ENCODE data around the gene PPFIA4.

PPFIA4 gene

GRCh38 chr1:203054642-203055041, 28.4 kb downstream of the PPFIA4 start:
- Histone ChIP-seq H4K12ac (ENCODE audit: low read depth, low read length) (no peak overlapping the region), H2BK5ac (ENCODE audit: low read depth, low read length, poor library complexity) (no peak overlapping the region), H3K79me1 (ENCODE audit: low read length) (no peaks in the 10 kb centered on the region), H2AFZ (ENCODE audit: insufficient read depth, low read length, poor library complexity) (no peak overlapping the region), H3K9ac (ENCODE audit: low read length) (no peak overlapping the region), H3K14ac (ENCODE audit: low read length) (no peak overlapping the region), H3K79me2 (ENCODE audit: control insufficient read depth, insufficient read depth, low read length, poor library complexity) (no peaks in the 10 kb centered on the region), H3K36me3 (ENCODE audit: control insufficient read depth in 1 of 2, insufficient read depth in 2 of 2, low read length in 2 of 2) (no peaks in the 10 kb centered on the region), H2BK120ac (ENCODE audit: insufficient read depth, low read length, poor library complexity) (no peak overlapping the region), H3K23ac (ENCODE audit: low read length) (no peak overlapping the region), H3K27me3 (ENCODE audit: insufficient read depth, low read length) (no peaks in the 10 kb centered on the region), H3K4me2 (ENCODE audit: low read length) (no peak overlapping the region), H3K27ac (ENCODE audit: low read depth, low read length) (no peak overlapping the region), H2BK12ac (ENCODE audit: low read length) (no peak overlapping the region), H2AK5ac (ENCODE audit: low read length) (no peak overlapping the region), H4K91ac (ENCODE audit: low read depth, low read length) (no peak overlapping the region), H3K9me3 (ENCODE audit: insufficient read depth, low read depth, low read length) (peaks cover 2% of the 10 kb centered on the region), H3K4ac (ENCODE audit: low read depth, low read length) (no peak overlapping the region), H4K8ac (ENCODE audit: low read depth, low read length) (no peak overlapping the region), H3K4me3 (ENCODE audit: low read depth, low read length) (no peak overlapping the region), H3K4me1 (ENCODE audit: control insufficient read depth in 1 of 2, insufficient read depth in 2 of 2, low read length in 2 of 2) (no peaks in the 10 kb centered on the region), H3K18ac (ENCODE audit: low read length) (no peak overlapping the region)
- WGBS (ENCODE audit: extremely low coverage, insufficient coverage, insufficient read length) = no CpG with 5 or more reads among the region's 5 CpGs
- DNase-seq = no peak

DNA sequence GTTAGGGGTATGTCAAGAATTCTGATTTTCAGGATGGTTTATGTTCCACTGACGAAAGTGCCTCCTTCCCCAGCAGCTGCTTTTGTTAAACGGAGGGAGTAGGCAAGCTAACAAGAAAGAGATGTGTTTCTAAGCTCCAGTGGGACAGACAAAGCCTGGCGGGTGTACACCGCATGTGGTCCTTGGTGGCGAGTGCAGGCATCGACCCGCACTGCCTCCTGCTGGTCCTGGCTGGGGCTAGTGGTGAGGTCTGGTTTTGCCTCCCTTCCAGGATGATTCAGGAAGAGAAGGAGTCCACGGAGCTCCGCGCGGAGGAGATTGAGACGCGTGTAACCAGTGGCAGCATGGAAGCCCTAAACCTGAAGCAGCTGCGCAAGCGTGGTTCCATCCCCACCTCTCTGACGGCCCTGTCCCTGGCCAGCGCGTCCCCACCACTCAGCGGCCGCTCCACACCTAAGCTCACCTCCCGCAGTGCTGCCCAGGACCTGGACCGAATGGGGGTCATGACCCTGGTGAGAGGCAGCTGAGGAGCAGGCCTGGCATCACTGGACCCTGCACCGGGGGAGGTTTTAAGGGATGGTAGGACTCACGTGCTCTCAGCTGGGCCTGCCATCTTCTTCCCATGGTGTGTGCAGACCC, 29.0 kb downstream of the PPFIA4 start:
- Histone ChIP-seq H3K4me2 (ENCODE audit: low read length) (no peak overlapping the region), H3K4me3 (ENCODE audit: low read depth, low read length) (no peak overlapping the region), H3K9me3 (ENCODE audit: insufficient read depth, low read depth, low read length) (peaks cover 2% of the 10 kb centered on the region), H3K27ac (ENCODE audit: low read depth, low read length) (no peak overlapping the region), H2BK12ac (ENCODE audit: low read length) (no peak overlapping the region), H4K12ac (ENCODE audit: low read depth, low read length) (no peak overlapping the region), H3K79me2 (ENCODE audit: control insufficient read depth, insufficient read depth, low read length, poor library complexity) (no peaks in the 10 kb centered on the region), H4K91ac (ENCODE audit: low read depth, low read length) (no peak overlapping the region), H3K27me3 (ENCODE audit: insufficient read depth, low read length) (no peaks in the 10 kb centered on the region), H4K8ac (ENCODE audit: low read depth, low read length) (no peak overlapping the region), H2AK5ac (ENCODE audit: low read length) (no peak overlapping the region), H3K36me3 (ENCODE audit: control insufficient read depth in 1 of 2, insufficient read depth in 2 of 2, low read length in 2 of 2) (no peaks in the 10 kb centered on the region), H3K18ac (ENCODE audit: low read length) (no peak overlapping the region), H3K4ac (ENCODE audit: low read depth, low read length) (no peak overlapping the region), H3K9ac (ENCODE audit: low read length) (no peak overlapping the region), H2AFZ (ENCODE audit: insufficient read depth, low read length, poor library complexity) (no peak overlapping the region), H3K79me1 (ENCODE audit: low read length) (no peaks in the 10 kb centered on the region), H3K14ac (ENCODE audit: low read length) (no peak overlapping the region), H3K23ac (ENCODE audit: low read length) (no peak overlapping the region), H2BK5ac (ENCODE audit: low read depth, low read length, poor library complexity) (no peak overlapping the region), H2BK120ac (ENCODE audit: insufficient read depth, low read length, poor library complexity) (no peak overlapping the region), H3K4me1 (ENCODE audit: control insufficient read depth in 1 of 2, insufficient read depth in 2 of 2, low read length in 2 of 2) (no peaks in the 10 kb centered on the region)
- WGBS (ENCODE audit: extremely low coverage, insufficient coverage, insufficient read length) = no CpG with 5 or more reads among the region's 24 CpGs
- peak in 1 of 2 donors; percentile 18 for DNase-seq

GRCh38 chr1:203056012-203056411, 29.7 kb downstream of the PPFIA4 start:
- H3K4me3 ChIP-seq (ENCODE audit: low read depth, low read length) = no peak overlapping the region
- H3K4ac ChIP-seq (ENCODE audit: low read depth, low read length) = no peak overlapping the region
- H3K4me1 ChIP-seq (ENCODE audit: control insufficient read depth in 1 of 2, insufficient read depth in 2 of 2, low read length in 2 of 2) = no peaks in the 10 kb centered on the region
- H3K9ac ChIP-seq (ENCODE audit: low read length) = no peak overlapping the region
- H3K23ac ChIP-seq (ENCODE audit: low read length) = no peak overlapping the region
- H3K4me2 ChIP-seq (ENCODE audit: low read length) = no peak overlapping the region
- H3K36me3 ChIP-seq (ENCODE audit: control insufficient read depth in 1 of 2, insufficient read depth in 2 of 2, low read length in 2 of 2) = no peaks in the 10 kb centered on the region
- H3K79me1 ChIP-seq (ENCODE audit: low read length) = no peaks in the 10 kb centered on the region
- no peak overlapping the region for H4K8ac ChIP-seq (ENCODE audit: low read depth, low read length)
- peaks cover 2% of the 10 kb centered on the region for H3K9me3 ChIP-seq (ENCODE audit: insufficient read depth, low read depth, low read length)
- H3K18ac ChIP-seq (ENCODE audit: low read length) = no peak overlapping the region
- H3K27ac ChIP-seq (ENCODE audit: low read depth, low read length) = no peak overlapping the region
- no peak overlapping the region for H4K91ac ChIP-seq (ENCODE audit: low read depth, low read length)
- H3K14ac ChIP-seq (ENCODE audit: low read length) = no peak overlapping the region
- no peak overlapping the region for H4K12ac ChIP-seq (ENCODE audit: low read depth, low read length)
- H3K79me2 ChIP-seq (ENCODE audit: control insufficient read depth, insufficient read depth, low read length, poor library complexity) = no peaks in the 10 kb centered on the region
- no peak overlapping the region for H2AFZ ChIP-seq (ENCODE audit: insufficient read depth, low read length, poor library complexity)
- no peak overlapping the region for H2BK12ac ChIP-seq (ENCODE audit: low read length)
- WGBS (ENCODE audit: extremely low coverage, insufficient coverage, insufficient read length) = no CpG with 5 or more reads among the region's 7 CpGs
- no peak for DNase-seq
- no peaks in the 10 kb centered on the region for H3K27me3 ChIP-seq (ENCODE audit: insufficient read depth, low read length)
- H2AK5ac ChIP-seq (ENCODE audit: low read length) = no peak overlapping the region
- H2BK120ac ChIP-seq (ENCODE audit: insufficient read depth, low read length, poor library complexity) = no peak overlapping the region
- no peak overlapping the region for H2BK5ac ChIP-seq (ENCODE audit: low read depth, low read length, poor library complexity)

DNA sequence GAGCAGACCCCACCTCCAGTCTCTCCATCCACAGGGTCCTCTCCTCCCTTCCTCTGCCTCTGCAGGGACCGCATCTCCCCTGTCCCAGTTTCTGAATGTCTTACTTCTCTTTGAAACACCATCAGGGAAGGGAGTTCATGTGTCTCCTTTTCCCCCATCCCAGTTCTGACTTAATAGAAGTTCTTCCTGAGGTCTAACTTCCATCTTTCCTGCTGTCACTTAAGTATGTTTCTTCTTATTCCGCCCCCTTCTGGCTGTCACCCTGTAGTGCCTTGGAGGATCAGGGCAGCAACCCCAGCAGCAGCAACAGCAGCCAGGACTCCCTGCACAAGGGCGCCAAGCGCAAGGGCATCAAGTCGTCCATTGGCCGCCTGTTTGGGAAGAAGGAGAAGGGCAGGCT, 30.2 kb downstream of the PPFIA4 start:
- H4K8ac ChIP-seq (ENCODE audit: low read depth, low read length) = no peak overlapping the region
- WGBS (ENCODE audit: extremely low coverage, insufficient coverage, insufficient read length) = no CpG with 5 or more reads among the region's 6 CpGs
- H3K23ac ChIP-seq (ENCODE audit: low read length) = no peak overlapping the region
- H3K4ac ChIP-seq (ENCODE audit: low read depth, low read length) = no peak overlapping the region
- H2AK5ac ChIP-seq (ENCODE audit: low read length) = no peak overlapping the region
- H3K4me2 ChIP-seq (ENCODE audit: low read length) = no peak overlapping the region
- H4K91ac ChIP-seq (ENCODE audit: low read depth, low read length) = no peak overlapping the region
- no peaks in the 10 kb centered on the region for H3K79me1 ChIP-seq (ENCODE audit: low read length)
- H2BK5ac ChIP-seq (ENCODE audit: low read depth, low read length, poor library complexity) = no peak overlapping the region
- H2AFZ ChIP-seq (ENCODE audit: insufficient read depth, low read length, poor library complexity) = no peak overlapping the region
- H3K79me2 ChIP-seq (ENCODE audit: control insufficient read depth, insufficient read depth, low read length, poor library complexity) = no peaks in the 10 kb centered on the region
- H3K27me3 ChIP-seq (ENCODE audit: insufficient read depth, low read length) = no peaks in the 10 kb centered on the region
- no peaks in the 10 kb centered on the region for H3K4me1 ChIP-seq (ENCODE audit: control insufficient read depth in 1 of 2, insufficient read depth in 2 of 2, low read length in 2 of 2)
- DNase-seq = peak in 1 of 2 donors; percentile 32
- H4K12ac ChIP-seq (ENCODE audit: low read depth, low read length) = no peak overlapping the region
- H2BK120ac ChIP-seq (ENCODE audit: insufficient read depth, low read length, poor library complexity) = no peak overlapping the region
- H3K36me3 ChIP-seq (ENCODE audit: control insufficient read depth in 1 of 2, insufficient read depth in 2 of 2, low read length in 2 of 2) = no peaks in the 10 kb centered on the region
- H3K18ac ChIP-seq (ENCODE audit: low read length) = no peak overlapping the region
- H3K14ac ChIP-seq (ENCODE audit: low read length) = no peak overlapping the region
- no peak overlapping the region for H3K4me3 ChIP-seq (ENCODE audit: low read depth, low read length)
- peaks cover 2% of the 10 kb centered on the region for H3K9me3 ChIP-seq (ENCODE audit: insufficient read depth, low read depth, low read length)
- no peak overlapping the region for H3K27ac ChIP-seq (ENCODE audit: low read depth, low read length)
- no peak overlapping the region for H3K9ac ChIP-seq (ENCODE audit: low read length)
- H2BK12ac ChIP-seq (ENCODE audit: low read length) = no peak overlapping the region

All from trophoblast cell (in vitro differentiated cells and primary cell).